Measurements from ENCODE around the gene ERV3-1.

DNA sequence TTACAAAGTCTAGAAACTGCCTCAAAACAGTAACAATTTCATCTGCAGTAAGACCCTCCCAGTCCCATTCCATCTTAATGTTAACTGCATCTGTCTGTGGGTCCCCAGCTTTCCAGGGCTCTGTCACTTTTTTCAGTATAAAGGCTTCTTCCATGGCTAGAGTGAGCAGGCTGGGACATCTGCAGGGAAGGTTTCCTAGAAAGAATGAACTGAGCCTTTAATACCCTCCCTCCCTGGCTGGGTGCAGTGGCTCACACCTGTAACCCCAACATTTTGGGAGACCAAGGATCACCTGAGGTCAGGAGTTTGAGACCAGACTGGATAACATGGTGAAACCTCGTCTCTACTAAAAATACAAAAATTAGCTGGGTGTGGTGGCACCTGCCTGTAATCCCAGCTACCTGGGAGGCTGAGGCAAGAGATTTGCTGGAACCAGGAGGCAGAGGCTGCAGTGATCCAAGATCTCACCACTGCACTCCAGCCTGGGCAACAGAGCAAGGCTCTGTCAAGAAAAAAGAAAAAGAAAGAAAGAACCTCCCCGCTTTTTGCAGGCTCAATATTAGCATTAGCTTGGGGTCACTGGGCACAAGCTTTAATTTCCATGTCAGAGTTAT is 3.4 kb downstream of the ERV3-1 start:
- TF ChIP-seq, protein P1, sequence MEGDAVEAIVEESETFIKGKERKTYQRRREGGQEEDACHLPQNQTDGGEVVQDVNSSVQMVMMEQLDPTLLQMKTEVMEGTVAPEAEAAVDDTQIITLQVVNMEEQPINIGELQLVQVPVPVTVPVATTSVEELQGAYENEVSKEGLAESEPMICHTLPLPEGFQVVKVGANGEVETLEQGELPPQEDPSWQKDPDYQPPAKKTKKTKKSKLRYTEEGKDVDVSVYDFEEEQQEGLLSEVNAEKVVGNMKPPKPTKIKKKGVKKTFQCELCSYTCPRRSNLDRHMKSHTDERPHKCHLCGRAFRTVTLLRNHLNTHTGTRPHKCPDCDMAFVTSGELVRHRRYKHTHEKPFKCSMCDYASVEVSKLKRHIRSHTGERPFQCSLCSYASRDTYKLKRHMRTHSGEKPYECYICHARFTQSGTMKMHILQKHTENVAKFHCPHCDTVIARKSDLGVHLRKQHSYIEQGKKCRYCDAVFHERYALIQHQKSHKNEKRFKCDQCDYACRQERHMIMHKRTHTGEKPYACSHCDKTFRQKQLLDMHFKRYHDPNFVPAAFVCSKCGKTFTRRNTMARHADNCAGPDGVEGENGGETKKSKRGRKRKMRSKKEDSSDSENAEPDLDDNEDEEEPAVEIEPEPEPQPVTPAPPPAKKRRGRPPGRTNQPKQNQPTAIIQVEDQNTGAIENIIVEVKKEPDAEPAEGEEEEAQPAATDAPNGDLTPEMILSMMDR (IDR thresholded peaks at IDR 0.05; ENCODE audit: low read depth, low read length, poor library complexity, severe bottlenecking), result no peak
- no peak for TF ChIP-seq EZH2phosphoT487 (IDR thresholded peaks at IDR 0.05; ENCODE audit: borderline replicate concordance, low read length)
